Activated T-helper 1 cell treated with anti-CD3 and anti-CD28 coated beads, Interleukin-2, amount 50 U/mL, for 16 hours (primary cell): Measurements from ENCODE around the gene TRANK1.
A peak's percentile ranks its signal among the peaks of the same experiment; 100 is the strongest.

ENCODE experiments used
- DNase-seq, 2 donors: peaks; one replicate each; pipeline ENCODE4 v3.0.0-alpha.2; 2020; ENCODE audit warnings: low read depth in 1 of 2, low spot score in 1 of 2

TRANK1 gene

GRCh38 chr3:36850743-36851142, 94.1 kb downstream of the TRANK1 start:
- no peak for DNase-seq

GRCh38 chr3:36846406-36846805, 98.4 kb downstream of the TRANK1 start:
- DNase-seq = no peak

- peak in 1 of 2 donors; percentile 33 for DNase-seq
Observed at GRCh38 chr3:36843065-36844051, 101.5 kb downstream of the TRANK1 start.

- DNase-seq = no peak
Observed at GRCh38 chr3:36842275-36842674, 102.6 kb downstream of the TRANK1 start.

- no peak for DNase-seq
Observed at GRCh38 chr3:36840453-36840921, 104.4 kb downstream of the TRANK1 start.

GRCh38 chr3:36837089-36837488, 107.8 kb downstream of the TRANK1 start:
- DNase-seq = no peak

GRCh38 chr3:36833160-36833814, 111.6 kb downstream of the TRANK1 start:
- no peak for DNase-seq

GRCh38 chr3:36832406-36832805, 112.4 kb downstream of the TRANK1 start:
- no peak for DNase-seq

GRCh38 chr3:36827133-36827532, 117.7 kb downstream of the TRANK1 start:
- DNase-seq = no peak

- DNase-seq = no peak
Observed at GRCh38 chr3:36826240-36826639, 118.6 kb downstream of the TRANK1 start.

GRCh38 chr3:36824443-36824842, 120.4 kb downstream of the TRANK1 start:
- DNase-seq = no peak

GRCh38 chr3:36823806-36824205, 121.0 kb downstream of the TRANK1 start:
- DNase-seq = no peak

- DNase-seq = no peak
Observed at GRCh38 chr3:36820083-36820482, 124.8 kb downstream of the TRANK1 start.

GRCh38 chr3:36817806-36818533, 126.9 kb downstream of the TRANK1 start:
- DNase-seq = no peak

GRCh38 chr3:36815375-36815774, 129.5 kb downstream of the TRANK1 start:
- no peak for DNase-seq

- no peak for DNase-seq
Observed at GRCh38 chr3:36814776-36815175, 130.1 kb downstream of the TRANK1 start.

GRCh38 chr3:36814066-36814717, 130.7 kb downstream of the TRANK1 start:
- DNase-seq = no peak

GRCh38 chr3:36813305-36813704, 131.5 kb downstream of the TRANK1 start:
- DNase-seq = no peak

GRCh38 chr3:36812240-36812639, 132.6 kb downstream of the TRANK1 start:
- DNase-seq = no peak

GRCh38 chr3:36811768-36812167, 133.1 kb downstream of the TRANK1 start:
- no peak for DNase-seq
